Measurements from ENCODE around the gene TNP2.

Gene TNP2

DNA sequence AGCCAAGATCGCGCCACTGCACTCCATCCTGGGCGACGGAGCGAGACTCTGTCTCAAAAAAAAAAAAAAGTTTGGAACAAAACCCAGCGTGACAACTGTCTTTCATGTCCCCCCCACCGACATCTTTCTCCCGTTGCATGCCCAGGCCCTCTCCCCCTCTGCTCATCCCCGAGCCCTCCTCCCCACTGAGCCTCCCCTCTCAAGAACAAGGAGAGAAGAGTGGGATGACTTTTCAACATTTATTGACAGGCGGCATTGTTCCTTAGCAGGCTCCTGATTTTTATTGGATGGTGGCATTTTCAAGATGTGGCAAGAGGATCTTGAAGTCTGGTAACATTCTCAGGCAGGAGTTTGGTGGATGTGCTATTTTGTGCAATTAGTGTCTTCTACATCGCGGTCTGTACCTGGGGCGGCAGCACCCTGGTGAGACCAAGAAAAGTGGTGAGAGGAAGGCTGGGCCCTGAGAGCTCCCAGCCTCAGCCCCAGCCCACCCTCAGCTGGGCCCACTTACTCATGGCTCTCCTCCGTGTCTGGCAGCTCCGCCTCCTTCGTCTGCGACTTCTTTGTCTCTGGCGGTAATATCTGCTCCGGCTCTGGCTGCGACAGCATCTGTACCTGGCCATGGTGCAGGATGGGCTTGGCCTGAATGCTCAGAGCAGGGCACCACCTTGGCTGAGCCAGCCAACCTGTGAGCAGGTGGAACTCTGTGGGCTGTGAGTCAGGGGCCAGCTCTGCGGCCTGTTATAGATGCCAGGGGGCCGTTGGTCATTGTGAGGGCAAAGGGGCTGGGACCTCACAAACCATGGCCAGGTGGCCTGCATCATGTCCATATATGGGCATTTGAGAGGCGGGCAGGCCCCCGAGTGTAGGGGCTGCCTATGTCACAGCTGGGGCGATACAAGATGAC lies 11.7 kb upstream of the TNP2 start, which contains the start of gene PRM1:
Gene PRM1 (minus strand): TSS at position 715 of the 907 bp plus-strand sequence. CDS start 92 bp downstream, at position 623.
- in situ Hi-C loops (cut with HindIII; ENCODE audit: low pct_ligation_motif_present, low sequenced_read_pairs): no loop called here
- no peak within 1 kb of the TSS for H3K27ac ChIP-seq
- H3K36me3 ChIP-seq (replicated peaks): no peaks in the 10 kb centered on the region
- H3K4me3 ChIP-seq (ENCODE audit: low read depth, low read length): no peak within 1 kb of the TSS
- no peak for DNase-seq
- H3K27me3 ChIP-seq (replicated peaks): no peaks in the 10 kb centered on the region
- TF ChIP-seq, protein P1, sequence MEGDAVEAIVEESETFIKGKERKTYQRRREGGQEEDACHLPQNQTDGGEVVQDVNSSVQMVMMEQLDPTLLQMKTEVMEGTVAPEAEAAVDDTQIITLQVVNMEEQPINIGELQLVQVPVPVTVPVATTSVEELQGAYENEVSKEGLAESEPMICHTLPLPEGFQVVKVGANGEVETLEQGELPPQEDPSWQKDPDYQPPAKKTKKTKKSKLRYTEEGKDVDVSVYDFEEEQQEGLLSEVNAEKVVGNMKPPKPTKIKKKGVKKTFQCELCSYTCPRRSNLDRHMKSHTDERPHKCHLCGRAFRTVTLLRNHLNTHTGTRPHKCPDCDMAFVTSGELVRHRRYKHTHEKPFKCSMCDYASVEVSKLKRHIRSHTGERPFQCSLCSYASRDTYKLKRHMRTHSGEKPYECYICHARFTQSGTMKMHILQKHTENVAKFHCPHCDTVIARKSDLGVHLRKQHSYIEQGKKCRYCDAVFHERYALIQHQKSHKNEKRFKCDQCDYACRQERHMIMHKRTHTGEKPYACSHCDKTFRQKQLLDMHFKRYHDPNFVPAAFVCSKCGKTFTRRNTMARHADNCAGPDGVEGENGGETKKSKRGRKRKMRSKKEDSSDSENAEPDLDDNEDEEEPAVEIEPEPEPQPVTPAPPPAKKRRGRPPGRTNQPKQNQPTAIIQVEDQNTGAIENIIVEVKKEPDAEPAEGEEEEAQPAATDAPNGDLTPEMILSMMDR (IDR thresholded peaks at IDR 0.05; ENCODE audit: low read depth, low read length, missing control alignments): no peak

DNA sequence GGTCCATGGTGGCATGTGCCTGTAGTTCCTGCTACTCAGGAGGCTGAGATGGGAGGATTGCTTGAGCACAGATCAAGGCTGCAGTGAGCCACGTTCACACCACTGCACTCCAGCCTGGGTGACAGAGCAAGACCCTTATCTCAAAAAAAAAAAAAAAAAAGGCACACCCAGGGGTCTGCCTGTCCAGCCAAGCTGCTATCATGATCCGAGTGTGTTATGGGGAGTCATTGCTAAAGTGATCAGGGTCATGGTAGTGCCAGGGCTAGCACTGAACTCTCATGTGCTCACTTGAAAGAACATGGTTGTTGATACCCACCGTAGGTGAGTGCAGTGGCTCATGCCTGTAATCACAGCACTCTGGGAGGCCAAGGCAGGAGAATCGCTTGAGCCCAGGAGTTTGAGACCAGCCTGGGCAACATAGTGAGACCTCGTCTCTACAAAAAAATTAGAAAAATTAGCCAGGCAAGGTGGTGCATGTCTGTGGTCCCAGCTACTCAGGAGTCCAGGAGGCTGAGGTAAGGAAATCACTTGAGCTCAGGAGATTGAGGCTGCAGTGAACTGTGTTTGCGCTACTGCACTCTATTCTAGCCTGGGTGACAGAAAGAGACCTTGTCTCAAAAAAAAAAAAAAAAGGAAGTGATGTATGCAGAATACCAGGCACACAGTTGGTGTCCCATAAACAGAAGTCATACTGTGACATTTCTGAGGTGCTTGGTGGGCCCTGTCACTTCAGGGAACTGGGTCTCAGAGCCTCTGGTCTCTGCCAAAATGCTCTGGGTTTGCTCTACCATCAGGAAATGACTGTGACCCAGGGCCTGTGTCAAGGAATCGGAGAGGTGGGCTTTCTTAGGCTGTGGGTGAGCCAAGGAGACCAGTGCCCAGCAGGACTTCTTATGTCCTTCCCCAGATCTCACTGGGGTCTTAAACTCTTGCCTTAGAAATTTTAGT lies 9.8 kb upstream of the TNP2 start:
- Histone ChIP-seq H3K36me3 (replicated peaks) (no peaks in the 10 kb centered on the region), H3K4me3 (ENCODE audit: low read depth, low read length) (no peak overlapping the region), H3K27ac (no peak overlapping the region), H3K27me3 (replicated peaks) (no peaks in the 10 kb centered on the region)
- TF ChIP-seq, protein P1 (IDR thresholded peaks at IDR 0.05; ENCODE audit: low read depth, low read length, missing control alignments): no peak
- DNase-seq: no peak
- in situ Hi-C loops (cut with HindIII; ENCODE audit: low pct_ligation_motif_present, low sequenced_read_pairs): no loop called here

DNA sequence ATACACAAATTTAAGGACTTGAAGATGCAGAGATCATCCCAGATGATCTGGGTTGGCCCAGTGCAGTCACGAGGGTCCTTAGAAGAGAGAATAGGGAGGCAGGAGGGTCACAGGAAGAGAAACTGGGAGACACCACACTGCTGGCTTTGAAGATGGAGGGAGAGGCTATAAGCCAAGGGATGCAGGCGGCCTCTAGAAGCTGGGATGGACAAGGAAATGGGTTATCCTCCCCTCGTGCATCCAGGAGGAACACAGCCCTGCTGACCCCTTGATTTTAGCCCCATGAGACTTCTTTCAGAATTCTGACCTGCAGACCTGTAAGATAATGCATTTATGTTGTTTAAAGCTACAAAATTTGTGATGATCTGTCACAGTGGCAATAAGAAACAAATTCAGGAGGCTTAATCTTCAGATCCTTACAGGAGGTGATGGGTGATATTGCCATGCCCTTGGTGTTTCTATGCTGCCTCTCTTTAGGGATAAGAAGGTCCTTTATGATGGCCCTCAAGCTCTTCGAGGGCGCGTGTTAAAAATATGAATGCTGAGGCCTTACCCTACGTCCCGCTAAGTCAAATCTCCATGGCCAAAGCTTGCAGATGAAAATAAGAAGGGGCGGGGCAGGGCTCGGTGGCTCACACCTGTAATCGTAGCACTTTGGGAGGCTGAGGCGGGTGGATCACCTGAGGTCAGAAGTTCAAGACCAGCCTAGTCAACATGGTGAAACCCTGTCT lies 8.6 kb upstream of the TNP2 start:
- Histone ChIP-seq H3K27ac (no peak overlapping the region), H3K36me3 (replicated peaks) (no peaks in the 10 kb centered on the region), H3K27me3 (replicated peaks) (no peaks in the 10 kb centered on the region), H3K4me3 (ENCODE audit: low read depth, low read length) (no peak overlapping the region)
- TF ChIP-seq, protein P1 (IDR thresholded peaks at IDR 0.05; ENCODE audit: low read depth, low read length, missing control alignments): no peak
- in situ Hi-C loops (cut with HindIII; ENCODE audit: low pct_ligation_motif_present, low sequenced_read_pairs): no loop called here
- DNase-seq: no peak

DNA sequence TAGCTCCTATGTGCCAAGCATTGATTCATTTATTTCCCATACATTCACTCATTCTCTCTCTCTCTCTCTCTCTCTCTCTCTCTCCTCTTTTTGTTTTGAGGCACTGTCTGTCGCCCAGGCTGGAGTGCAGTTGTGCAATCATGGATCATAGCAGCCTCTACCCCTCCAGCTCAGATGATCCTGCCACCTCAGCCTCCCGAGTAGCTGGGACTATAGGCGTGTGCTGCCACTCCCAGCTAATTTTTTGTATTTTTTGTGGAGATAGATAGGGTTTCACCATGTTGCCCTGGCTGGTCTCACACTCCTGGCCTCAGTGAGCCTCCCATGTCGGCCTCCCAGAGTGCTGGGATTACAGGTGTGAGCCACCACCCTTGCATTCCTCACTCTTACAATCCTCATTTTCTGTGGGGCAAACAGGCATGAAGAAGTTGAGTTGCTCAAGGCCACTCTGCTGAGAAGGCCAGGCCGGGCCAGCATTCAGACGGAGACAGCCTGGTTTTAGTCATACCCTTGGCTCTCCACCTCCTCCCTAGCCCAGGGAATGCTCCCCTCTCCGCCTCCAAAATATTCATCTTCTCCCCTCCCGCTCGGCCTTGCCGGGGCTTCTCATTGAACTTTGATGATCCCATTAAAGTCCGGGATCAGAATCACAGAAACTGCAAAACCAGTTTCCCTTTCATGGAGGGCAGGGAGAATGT lies 7.9 kb upstream of the TNP2 start:
- Histone ChIP-seq H3K4me3 (ENCODE audit: low read depth, low read length) (no peak overlapping the region), H3K27ac (no peak overlapping the region), H3K36me3 (replicated peaks) (no peaks in the 10 kb centered on the region), H3K27me3 (replicated peaks) (no peaks in the 10 kb centered on the region)
- TF ChIP-seq, protein P1 (IDR thresholded peaks at IDR 0.05; ENCODE audit: low read depth, low read length, missing control alignments): no peak
- in situ Hi-C loops (cut with HindIII; ENCODE audit: low pct_ligation_motif_present, low sequenced_read_pairs): no loop called here
- DNase-seq: no peak
